ENCODE results near the gene PRRT2.

The PRRT2 gene

DNA sequence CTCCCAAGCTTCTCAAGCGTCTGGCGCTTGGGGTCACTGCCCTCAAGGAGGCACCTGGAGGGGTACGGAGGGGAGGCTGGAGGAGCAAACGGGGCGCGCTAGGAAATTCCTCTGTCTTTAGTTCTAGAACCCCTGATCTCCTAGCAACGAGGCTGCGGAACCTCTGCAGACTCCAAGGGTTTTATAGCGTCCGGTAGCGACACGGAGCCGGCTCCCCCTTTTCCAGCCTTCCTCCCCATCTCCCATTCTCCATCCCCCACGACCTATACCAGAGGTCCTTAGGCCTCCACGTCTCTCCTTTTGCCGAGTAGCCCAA, 51.6 kb downstream of the PRRT2 start:
- DNase-seq = no peak

DNA sequence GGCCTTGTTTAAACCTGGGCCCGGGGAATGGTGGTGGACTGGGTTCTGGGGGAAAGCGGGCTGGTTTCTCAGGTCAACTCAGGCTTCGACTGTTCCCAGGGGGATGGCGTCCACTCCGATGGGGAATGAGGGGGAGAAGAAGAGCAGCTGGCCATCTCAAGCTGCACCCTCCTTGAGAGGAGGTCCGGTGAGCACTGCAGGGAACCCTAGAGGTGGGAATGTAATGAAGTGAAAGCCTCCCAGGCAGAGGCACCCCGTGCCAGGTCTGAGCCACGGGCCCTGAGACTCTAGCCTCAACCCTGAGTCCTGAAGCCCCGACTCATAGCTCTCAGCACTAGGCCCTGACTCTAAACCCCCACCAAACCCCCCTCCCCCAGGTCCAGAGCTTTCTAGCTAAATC, 52.2 kb downstream of the PRRT2 start:
- DNase-seq = no peak

Measured in hematopoietic multipotent progenitor cell treated with erythropoietin and hydrocortisone succinate and interleukin-3 and kit ligand, for 4 days (in vitro differentiated cells).